ENCODE results near the gene PHKA2.

DNA sequence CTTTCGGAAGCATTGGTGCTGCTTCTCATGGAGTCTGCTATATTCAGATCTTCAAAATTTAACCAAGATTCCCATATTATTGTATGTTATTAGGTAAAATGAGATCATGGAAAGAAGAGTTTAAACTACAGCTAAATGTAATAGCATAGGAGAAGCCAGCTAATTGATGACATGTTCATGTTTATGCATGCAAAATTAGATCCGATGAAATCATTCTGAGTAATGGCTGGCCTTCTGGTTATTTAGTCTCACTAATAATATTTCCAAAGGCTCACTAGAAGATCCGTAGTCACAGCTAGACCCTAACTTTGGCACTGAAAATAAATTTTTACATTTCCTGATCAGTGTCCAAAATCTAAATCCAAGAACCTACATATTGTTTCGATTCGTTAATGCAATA lies 19.8 kb upstream of the PHKA2 start:
- no peak for TF ChIP-seq CTCF (conservative IDR thresholded peaks at IDR 0.05)
- no peak for TF ChIP-seq EZH2 (IDR thresholded peaks at IDR 0.05; ENCODE audit: low read depth)

Data from PC-9 (cell line).